LHCN-M2 (cell line): ENCODE results near the gene PCF11. TPM values are rescaled to one million over a fixed set of nuclear protein-coding genes. Genes with fewer than 3 reads are reported as not detected.
A peak's percentile ranks its signal among the peaks of the same experiment; 100 is the strongest.

ENCODE experiments used
- DNase-seq: peaks from one replicate; pipeline ENCODE4 v3.0.0-alpha.2; 2012; ENCODE audit warnings: low read depth
- total RNA-seq: library from RNA; depleted of rRNA; stranded (reverse); fragments of >200 nt; gene quantifications from 2 replicates; pipeline ENCODE4 v1.2.3, GENCODE V29; 2014

The PCF11 gene
- total RNA-seq, 1 experiment from 2014 or later: 37.2 TPM

DNA sequence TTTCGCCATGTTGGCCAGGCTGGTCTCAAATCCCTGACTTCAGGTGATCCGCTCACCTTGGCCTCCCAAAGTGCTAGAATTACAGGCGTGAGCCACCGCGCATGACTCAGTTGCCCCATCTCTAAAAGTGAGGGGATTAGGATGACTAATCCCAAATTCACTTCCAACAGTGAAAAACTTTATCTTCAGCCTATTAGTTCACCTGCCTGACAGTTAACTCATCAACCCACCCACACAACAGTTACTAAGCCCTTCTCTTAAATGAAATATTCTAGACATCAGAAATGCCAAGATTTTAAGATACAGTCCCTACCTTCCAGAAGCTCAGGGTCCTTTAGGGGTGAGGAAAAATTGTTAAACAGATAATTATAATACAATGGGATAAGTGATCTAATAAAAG lies 34.6 kb downstream of the PCF11 start:
- no peak for DNase-seq

DNA sequence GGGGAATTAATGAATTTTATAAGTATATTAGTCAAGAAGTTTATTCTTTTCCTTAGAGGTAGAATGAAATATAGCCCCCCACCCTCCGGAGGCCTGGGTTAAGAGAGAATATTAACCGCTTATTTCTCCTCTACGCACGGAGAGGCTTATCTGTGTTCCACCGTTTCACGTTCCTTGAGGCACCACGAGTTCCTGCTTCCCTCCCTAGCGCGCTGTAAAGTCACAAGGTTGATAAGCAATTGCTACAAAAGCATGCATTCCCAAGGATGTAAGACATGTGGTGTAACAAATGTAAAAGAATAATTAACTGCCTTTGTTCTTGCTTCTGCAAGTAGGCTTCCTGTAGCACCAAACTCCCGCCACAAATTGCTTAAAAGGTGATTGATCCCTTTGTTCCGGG lies 35.1 kb downstream of the PCF11 start:
- no peak for DNase-seq

DNA sequence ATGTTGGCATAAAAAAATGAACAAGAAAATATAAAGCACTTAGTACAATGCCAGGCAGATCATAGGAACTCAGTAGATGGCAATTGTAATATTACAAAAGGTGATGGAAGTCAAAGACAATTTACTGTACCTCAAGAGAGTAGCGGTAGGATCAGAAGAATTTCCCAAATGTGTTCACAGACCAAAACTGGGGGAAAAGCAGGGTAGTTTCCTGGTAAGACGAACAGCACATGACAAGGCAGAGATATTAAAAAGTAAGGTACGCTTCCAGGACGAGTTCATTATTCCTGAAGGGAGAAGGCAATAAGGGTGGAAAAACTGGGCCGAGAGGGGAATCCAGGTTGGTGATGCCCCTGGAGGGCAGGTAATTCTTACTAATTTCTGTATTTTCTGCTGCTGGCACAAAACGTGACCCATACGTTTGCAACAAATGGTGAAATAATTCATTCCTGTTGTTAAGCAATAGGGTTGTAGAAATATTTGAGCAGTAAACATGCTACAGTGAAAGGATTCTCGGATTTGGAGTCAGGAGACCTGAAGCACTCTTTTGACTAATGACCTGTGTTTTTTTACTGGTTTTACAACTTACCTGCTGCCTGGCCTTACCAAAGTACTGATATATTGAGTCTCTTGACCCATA lies 35.8 kb downstream of the PCF11 start:
- DNase-seq: no peak

- DNase-seq: peak; percentile 94
Measured at GRCh38 chr11:83193315-83194280, 36.7 kb downstream of the PCF11 start, which contains the start of gene ANKRD42. ANKRD42 (plus strand) TSS chr11:83193712; CDS start chr11:83194671, 959 bp downstream.

GRCh38 chr11:83194281-83195142 lies 37.6 kb downstream of the PCF11 start:
- peak; percentile 66 for DNase-seq

DNA sequence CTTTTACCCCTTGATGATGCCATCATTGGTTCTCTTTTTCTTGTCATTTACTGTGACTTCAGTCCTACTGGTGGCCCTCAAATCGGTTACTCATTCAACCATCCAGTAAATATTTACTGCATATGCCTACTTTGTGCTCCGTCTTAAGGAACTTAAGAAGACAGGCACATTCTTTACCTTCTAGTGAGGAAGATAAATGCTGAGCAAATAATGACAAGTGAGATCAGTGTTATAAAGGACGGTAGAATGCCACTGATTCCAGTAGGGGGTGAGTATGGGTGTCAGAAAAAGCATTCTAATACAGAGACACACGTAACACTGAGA lies 38.2 kb downstream of the PCF11 start:
- DNase-seq: no peak

DNA sequence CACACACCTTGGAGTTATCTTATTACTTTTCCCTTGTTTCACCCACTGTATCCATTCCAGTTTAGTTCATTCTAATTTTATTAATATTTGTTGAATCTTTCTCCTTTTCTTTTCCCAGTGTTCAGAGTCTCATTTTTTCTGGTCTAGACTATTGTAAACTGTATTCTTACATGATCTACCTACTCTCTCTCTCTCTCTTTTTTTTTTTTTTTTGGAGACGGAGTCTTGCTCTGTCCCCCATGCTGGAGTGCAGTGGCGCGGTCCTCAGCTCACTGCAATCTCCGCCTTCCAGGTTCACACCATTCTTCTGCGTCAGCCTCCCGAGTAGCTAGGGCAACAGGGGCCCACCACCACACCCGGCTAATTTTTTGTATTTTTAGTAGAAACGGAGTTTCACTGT lies 38.7 kb downstream of the PCF11 start:
- DNase-seq: no peak

DNA sequence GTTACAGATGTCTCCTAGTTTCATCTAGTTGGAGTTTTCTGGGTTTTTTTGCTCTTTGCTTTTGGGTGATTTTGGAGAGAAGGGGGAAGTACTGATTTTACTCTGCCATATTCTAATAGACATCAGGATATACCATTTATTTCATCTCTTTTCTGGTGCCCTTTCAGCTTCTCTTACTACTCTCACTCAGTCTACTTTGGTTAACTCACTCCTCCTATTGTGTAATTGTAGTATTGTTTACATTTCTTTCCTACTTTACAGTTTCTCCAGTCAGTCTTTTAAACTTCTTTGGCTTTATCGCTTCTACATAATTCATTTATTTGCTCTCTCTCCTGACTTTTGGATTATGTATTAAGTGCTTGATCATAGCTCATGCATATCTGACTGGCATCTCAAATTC lies 43.1 kb downstream of the PCF11 start:
- no peak for DNase-seq

- DNase-seq: no peak
Measured at GRCh38 chr11:83205608-83206185, 48.8 kb downstream of the PCF11 start.

DNA sequence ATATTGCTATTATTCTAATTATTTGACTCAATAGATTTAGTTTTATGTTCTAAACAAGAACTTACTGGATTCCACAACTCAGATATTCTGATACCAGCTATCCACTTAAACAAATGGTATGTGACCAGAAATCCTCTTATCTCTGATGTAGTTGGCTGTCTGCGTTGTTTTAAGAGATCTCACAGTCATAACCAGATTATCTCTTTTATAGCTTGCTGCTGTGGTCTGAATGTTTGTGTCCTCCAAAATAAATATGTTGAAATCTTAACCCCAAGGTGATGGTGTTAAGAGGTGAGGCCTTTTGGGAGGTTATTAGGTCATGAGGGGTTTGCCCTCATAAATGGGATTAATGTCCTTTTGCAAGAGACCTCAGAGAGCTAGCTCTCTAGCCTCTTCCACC lies 49.3 kb downstream of the PCF11 start:
- no peak for DNase-seq

DNA sequence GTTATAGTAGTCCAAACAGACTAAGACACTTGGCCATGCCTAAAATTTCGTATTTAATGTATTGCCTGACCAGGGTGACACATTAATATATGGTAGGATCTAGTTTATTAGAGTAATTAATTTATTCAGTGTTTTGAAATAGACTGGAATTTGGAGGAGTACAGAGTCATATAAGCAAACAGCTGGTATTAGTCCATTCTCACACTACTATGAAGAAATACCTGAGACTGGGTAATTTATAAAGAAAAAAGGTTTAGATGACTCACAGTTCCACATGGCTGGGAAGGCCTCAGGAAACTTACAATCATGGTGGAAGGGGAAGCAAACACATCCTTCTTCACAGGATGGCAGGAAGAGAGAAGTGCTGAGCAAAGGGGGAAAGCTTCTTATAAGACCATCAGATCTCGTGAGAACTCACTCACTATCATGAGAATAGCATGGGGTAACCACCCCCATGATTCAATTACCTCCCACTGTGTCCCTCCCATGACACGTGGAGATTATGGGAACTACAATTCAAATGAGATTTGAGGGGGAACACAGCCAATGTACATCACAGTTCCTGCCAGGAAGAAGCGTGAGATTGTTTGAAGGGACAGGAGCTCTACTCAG lies 49.9 kb downstream of the PCF11 start:
- peak; percentile 6 for DNase-seq

- no peak for DNase-seq
Measured at GRCh38 chr11:83219095-83219494, 62.2 kb downstream of the PCF11 start.

DNA sequence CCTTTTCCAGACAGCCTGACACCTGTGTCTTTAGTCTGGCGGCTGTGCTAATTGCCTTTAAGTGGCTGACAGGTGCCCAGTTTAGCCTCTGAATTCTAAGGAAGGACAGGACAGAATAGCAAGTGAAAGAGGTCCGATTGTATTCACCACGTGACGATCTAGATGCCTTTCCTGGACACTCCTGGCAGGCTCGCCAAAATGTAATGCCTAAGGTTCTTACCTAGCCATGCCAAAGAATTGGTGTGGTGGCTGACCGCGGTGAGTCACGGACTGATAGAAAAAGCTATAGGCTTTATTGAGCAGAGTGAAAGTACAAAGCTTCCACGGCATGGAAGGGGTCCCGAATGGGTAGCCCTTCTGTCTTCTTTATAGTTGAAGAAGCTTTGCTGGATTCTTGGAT lies 63.3 kb downstream of the PCF11 start:
- DNase-seq: no peak

DNA sequence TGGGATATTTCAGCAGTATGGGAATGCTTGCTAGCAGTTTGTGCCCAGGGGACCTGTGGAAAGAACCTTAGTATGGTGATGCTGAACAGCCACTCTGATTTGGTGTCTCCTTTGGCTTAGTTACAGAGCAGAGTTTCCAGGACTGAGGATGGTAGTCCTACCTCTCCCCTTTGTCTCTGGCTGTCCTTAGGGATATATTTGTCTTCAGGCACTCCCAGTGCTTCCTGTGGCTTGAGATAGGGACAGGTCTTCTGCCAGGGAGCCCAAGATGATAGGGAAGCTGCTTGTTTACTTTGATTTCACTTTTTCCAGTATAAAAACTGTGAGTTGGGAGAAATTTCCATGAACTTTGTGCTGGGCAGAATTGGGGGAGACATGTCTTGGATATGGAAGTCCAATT lies 64.8 kb downstream of the PCF11 start:
- DNase-seq: no peak

DNA sequence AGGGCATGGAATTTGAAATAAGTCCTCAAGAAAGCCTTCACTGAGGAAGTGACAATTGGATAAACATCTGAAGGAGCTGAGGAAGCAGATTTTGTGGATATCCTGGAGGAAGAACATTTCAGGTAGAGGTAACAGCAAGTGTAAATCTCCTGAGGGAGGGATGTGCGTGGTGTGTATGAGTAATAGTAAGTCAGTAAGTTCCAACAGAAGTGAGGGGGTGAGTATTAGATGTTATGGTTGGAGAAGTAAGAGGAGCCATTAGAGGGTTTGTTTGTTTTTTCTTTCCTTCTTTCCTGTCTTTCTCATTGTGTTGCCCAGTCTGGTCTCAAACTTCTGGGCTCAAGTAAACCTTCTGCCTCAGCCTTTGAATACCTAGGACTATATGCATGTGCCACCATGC lies 65.6 kb downstream of the PCF11 start:
- DNase-seq: no peak

GRCh38 chr11:83223457-83223856 lies 66.5 kb downstream of the PCF11 start:
- no peak for DNase-seq

- no peak for DNase-seq
Measured at GRCh38 chr11:83235825-83236224, 78.9 kb downstream of the PCF11 start.
